ENCODE measurements around the gene LOXL3.

DNA sequence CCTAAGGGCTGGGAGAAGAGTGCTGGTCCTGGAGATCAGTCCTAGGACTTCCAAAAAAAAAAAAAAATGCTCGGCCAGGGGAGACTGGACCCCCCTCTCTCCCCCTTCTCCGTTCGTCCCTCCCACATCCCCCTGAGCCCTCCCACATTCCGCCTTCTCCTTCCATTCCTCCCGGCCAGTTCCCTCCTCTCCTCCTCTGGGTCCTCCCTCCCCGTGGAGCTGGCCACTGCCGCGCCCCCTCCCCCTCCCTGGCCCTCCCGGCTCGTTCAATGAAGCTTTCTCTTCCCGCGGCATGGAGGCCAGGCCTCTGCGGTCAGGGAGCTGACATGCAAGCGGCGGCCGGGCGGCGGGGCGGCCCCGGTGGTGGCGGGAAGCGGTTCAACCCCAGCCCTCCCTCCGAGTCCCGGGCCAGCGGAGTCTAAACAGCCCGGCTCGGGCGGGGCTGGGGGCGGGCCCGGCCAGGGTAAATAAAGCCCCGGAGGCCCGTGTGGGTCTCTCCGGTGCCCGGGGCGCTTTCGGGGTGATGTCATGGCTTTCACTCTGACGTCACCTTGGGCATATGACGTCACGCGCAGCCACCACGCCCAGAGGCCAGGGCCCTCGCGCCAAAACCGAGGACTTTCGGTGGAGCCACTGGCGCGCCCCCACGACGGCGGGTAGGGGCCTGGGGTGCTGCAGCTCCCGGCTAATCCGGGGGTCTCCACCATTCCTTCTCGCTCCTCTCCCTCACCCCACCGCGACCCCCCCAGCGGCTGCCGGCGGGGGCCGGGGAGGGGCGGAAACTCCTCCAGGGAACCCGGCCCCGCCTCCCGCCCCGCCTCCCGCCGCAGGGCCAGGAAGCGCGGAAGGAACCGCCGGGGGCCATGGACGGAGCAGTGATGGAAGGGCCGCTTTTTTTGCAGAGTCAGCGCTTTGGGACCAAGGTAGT lies at the start of gene LOXL3, which contains the start of gene DOK1:
- no peak for TF ChIP-seq CTCF (IDR thresholded peaks at IDR 0.05)
- no peak for TF ChIP-seq POLR2A (IDR thresholded peaks at IDR 0.05)

Measured in adrenal gland (tissue), 5 donors.